SK-MEL-5 (cell line): Measurements from ENCODE around the gene PGM1. TPM values are rescaled to one million over a fixed set of nuclear protein-coding genes. Genes with fewer than 3 reads are reported as not detected.

ENCODE experiments used
- DNase-seq: peaks from one replicate; pipeline ENCODE4 v3.0.0-alpha.2; 2016; ENCODE audit warnings: low read depth, low spot score
- in situ Hi-C: cut with HindIII; loops from 2 replicates; pipeline ENCODE4 v1.10.0; 2016; ENCODE audit warnings: low sequenced_read_pairs, high pct_unique_total_duplicates, low pct_unique_long_range_greater_than_20kb
- total RNA-seq: library from RNA; depleted of rRNA; stranded (reverse); fragments of >200 nt; shearing (Covaris generic); gene quantifications from 2 replicates; pipeline ENCODE4 v1.2.3, GENCODE V29; 2014

Gene PGM1
- total RNA-seq, 1 experiment from 2014 or later = 79.5 TPM

GRCh38 chr1:63674238-63674864 is 81.1 kb downstream of the PGM1 start:
- in situ Hi-C loops = no loop called here

GRCh38 chr1:63674865-63675419 is 81.7 kb downstream of the PGM1 start:
- DNase-seq = no peak
- in situ Hi-C loops = no loop called here

More at GRCh38 chr1:63674238-63674864, 81.1 kb downstream of the PGM1 start:
- peak; percentile 86 for DNase-seq

- no peak for DNase-seq
- in situ Hi-C loops = no loop called here
Observed at GRCh38 chr1:63675420-63675931, 82.3 kb downstream of the PGM1 start.

GRCh38 chr1:63677497-63677896 is 84.3 kb downstream of the PGM1 start:
- in situ Hi-C loops = no loop called here

GRCh38 chr1:63678200-63678599 is 85.0 kb downstream of the PGM1 start:
- no peak for DNase-seq
- in situ Hi-C loops = no loop called here

More at GRCh38 chr1:63677497-63677896, 84.3 kb downstream of the PGM1 start:
- no peak for DNase-seq

GRCh38 chr1:63679076-63679475 is 85.9 kb downstream of the PGM1 start:
- in situ Hi-C loops = no loop called here
- no peak for DNase-seq

GRCh38 chr1:63679589-63679988 is 86.4 kb downstream of the PGM1 start:
- no peak for DNase-seq
- in situ Hi-C loops = no loop called here

GRCh38 chr1:63682936-63683335 is 89.7 kb downstream of the PGM1 start:
- in situ Hi-C loops = no loop called here
- no peak for DNase-seq

GRCh38 chr1:63683759-63684158 is 90.5 kb downstream of the PGM1 start:
- in situ Hi-C loops = no loop called here
- DNase-seq = no peak

- DNase-seq = no peak
- in situ Hi-C loops = no loop called here
Observed at GRCh38 chr1:63686696-63687095, 93.5 kb downstream of the PGM1 start.

GRCh38 chr1:63688302-63688890 is 95.2 kb downstream of the PGM1 start:
- in situ Hi-C loops = no loop called here
- no peak for DNase-seq

- in situ Hi-C loops = no loop called here
- DNase-seq = no peak
Observed at GRCh38 chr1:63690966-63691700, 97.9 kb downstream of the PGM1 start.

- DNase-seq = peak; percentile 87
- in situ Hi-C loops = no loop called here
Observed at GRCh38 chr1:63691701-63692425, 98.7 kb downstream of the PGM1 start.

GRCh38 chr1:63693944-63694571 is 100.8 kb downstream of the PGM1 start:
- in situ Hi-C loops = no loop called here
- DNase-seq = no peak

GRCh38 chr1:63698001-63698838 is 105.0 kb downstream of the PGM1 start:
- peak; percentile 76 for DNase-seq
- in situ Hi-C loops = no loop called here

- DNase-seq = no peak
- in situ Hi-C loops = no loop called here
Observed at GRCh38 chr1:63701187-63701586, 108.0 kb downstream of the PGM1 start.

GRCh38 chr1:63703701-63704107 is 110.5 kb downstream of the PGM1 start:
- no peak for DNase-seq

More at GRCh38 chr1:63703701-63704107, 110.5 kb downstream of the PGM1 start:
- in situ Hi-C loops = no loop called here
